GM21723 (cell line): ENCODE data around the gene ASPHD1.
"Not testable (repeated sequence)": the region's sequence is repeated elsewhere in the genome, so short reads cannot be mapped to it uniquely, and the experiment has no call there.

Experiments used
- ATAC-seq: cut with Tn5 transposase; IDR thresholded peaks from one replicate; pipeline ENCODE4 v1.9.1; 2021; ENCODE audit warnings: mild to moderate bottlenecking, moderate library complexity; ENCODE audit not compliant: unreplicated experiment

The ASPHD1 gene, protein sequence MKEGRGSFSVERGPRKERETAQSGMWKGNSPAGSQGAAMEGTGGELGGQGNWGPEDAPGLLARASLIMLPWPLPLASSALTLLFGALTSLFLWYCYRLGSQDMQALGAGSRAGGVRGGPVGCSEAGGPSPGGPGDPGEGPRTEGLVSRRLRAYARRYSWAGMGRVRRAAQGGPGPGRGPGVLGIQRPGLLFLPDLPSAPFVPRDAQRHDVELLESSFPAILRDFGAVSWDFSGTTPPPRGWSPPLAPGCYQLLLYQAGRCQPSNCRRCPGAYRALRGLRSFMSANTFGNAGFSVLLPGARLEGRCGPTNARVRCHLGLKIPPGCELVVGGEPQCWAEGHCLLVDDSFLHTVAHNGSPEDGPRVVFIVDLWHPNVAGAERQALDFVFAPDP

DNA sequence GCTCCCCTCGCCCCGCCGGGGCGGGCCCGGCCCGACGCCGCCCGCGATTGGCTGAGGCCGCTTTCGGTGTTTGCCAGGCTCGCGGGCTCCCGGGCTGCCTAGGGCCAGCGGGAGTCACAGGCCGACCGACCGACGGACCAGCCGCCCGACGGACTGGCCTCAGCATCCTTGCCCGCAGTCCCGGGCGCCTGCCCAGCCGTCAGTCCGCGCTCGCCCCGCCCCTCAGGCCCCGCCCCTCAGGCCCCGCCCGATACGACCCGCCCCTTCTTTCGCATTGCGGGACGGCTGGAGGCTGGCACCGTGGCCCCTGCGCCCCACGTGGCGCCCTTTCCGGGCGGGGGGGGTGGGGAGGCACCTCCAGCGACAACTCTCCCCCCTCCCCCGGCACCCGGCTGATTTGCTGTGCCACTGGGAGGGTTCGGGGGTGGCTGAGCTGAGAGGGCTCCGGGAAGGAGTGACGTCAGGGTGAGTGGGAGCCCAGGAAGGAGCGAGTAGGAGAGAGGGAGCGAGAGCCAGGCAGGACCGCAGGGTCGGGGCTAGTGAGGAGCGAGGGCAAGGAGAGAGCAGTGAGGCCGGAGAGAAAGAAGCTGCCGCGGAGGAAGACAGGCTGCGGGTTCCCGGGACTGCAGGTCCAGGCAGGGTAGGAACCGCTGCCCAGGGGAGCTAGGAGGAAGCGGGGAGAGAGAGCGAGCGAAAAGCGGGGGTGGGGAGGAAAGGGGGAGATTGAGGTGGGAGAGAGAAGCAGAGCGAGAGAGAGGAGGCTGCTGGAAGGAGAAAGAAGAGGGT, at the start of gene ASPHD1:
ASPHD1 (plus strand) TSS at position 387 of the 786 bp plus-strand sequence. CDS start 484 bp downstream, outside the sequence.
- peak; percentile 74 for ATAC-seq

DNA sequence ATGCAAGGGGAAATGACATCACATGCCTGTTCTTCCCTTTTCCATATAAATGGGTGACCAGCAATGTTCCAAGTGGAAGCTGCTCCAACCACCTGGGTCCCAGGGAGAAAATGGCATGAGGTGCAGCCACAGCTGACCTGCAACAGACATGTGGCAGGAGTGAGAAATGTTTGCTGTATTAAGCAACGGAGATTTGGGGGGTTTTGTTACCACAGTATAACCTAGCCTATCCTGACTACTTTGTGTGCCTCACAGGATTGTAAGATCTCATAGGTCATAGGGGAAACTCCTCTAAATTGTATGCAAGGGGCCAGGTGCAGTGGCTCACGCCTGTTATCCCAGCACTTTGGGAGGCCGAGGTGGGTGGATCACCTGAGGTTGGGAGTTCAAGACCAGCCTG, 49.3 kb upstream of the ASPHD1 start:
- no peak for ATAC-seq

DNA sequence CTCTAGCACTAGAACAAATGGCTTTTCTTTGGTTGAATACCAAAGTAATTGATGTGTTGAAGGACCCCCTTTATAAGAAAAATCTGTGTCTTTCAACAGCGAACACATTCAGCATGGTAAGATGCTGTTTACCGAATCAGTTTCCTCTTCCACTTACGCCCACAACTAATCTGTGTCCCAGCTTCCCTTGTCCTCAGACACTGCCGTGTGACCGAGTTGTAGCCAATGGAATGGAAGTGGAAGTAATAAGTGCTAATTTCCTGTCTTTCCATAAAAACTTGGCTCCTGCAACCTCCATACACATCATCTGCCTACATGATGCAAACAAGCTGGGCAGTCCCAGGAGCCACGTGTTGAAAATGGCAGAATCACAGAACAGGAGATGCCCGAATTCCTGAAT, 47.6 kb upstream of the ASPHD1 start:
- no peak for ATAC-seq

DNA sequence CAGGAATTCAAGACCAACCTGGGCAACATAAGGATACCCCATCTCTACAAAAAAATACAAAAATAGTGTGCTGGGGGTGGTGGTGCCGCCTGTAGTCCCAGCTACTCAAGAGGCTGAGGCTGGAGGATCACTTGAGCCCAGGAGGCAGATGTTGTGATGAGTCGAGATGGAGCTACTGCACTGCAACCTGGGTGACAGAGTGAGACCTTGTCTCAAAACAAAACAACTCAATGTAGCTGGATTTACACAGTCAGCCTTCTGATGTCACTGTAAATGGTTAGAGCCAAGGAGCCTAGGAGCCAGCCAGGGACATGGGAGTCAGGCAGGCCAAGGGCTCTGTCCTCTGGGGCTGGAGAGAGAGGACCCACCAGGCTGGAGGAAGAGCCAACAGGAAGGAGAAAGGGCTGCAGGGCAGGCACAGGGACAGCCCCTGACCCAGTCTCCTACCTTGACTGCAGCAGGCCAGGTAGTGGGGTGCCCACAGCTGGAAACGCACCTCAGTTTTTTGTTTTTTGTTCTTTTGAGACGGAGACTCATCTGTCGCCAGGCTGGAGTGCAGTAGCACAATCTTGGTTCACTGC, 45.7 kb upstream of the ASPHD1 start:
- no peak for ATAC-seq

DNA sequence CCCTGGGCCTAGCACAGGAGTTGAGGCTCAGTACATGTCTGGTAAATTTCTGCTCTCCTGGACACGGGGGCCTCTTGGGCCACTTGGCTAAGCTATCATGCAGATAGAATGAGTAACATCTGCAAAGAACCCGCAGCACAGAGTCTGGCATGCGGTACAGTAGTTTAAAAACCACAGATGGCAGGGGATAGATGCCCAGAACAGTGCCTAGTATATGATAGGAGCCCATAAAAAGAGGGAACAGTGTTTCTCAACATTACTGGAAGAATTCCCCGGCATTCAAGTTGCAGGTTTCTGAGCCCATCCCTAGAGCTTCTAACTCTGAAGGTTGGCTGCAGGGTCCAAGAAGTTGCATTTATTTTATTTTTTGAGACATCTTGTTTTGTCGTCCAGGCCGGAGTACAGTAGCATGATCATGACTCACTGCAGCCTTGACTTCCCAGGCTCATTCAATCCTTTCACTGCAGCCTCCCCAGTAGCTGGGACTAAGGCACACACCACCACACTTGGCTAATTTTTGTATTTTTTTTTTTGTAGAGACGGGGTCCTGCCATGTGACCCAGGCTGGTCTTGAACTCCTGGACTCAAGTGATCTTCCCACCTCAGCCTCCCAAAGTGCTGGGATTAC, 43.0 kb upstream of the ASPHD1 start:
- ATAC-seq: no peak

DNA sequence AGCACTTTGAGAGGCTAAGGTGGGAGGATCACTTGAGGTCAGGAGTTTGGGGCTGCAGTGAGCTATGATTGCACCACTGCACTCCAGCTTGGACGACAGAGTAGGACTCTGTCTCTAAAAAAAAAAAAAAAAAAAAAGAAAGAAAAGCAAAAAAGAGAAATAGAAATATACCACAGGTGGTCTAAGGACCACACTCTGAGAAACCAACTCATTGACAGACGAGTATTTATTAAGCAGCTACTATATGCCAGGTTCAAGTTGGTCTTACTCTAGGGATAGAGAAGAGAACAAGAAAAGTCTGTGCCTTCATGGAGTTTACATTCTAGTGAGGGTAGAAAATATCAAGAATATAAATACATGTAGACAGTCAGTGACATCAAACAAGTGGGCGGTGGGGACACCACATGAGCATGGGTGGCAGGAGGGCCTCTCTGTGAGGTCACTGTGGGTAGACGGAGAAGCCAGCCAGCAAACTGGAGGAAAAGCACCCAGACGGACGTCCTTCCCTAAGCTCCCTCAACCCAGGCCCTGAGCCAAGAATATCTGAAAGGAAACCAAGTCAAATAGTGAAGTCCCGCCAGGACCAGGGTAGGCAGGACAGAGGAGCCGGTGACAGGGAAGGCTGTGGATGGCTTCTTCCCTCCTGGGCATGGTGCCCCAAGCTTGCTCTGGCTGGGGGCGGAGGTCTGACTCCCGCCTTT, 42.0 kb upstream of the ASPHD1 start:
- no peak for ATAC-seq

DNA sequence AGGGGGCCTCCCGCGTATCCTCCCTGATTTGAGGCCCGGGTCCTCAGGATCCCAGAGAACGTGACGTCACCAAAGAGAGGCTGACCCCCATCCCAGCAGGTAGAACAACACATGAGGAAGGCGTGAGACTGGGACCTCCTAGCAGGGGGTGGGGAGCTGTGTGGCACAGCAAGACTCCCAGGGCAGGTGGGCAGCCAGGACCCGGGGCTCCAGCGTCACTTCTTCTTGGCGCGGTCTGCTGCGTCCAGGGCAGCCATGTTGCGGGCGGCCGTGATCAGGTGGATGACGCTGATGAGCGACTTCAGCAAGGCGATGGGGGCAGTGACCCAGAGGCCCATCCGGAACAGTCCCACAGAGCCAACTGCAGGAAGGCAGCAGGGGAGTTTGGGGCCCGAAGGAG, 41.3 kb upstream of the ASPHD1 start:
- no peak for ATAC-seq

DNA sequence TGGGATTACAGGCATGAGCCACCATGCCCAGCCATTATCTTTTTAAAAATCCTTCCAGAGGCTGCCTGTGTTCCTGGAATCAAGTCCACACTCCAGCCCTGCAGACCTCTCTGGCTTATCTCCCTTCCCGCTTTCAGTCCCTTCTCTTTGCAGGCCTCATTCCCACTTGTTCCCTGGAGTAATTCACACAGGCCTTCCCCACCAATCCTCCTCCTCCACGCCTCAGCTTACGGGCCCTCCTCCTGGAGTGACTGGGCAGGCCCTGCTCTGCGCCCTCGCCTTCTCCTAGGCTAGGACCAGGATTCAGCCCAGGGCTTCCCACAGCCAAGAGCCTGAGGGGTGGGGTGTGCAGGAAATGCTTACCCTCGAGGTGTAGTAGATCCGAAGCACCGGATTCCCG, 40.1 kb upstream of the ASPHD1 start:
- ATAC-seq: no peak

DNA sequence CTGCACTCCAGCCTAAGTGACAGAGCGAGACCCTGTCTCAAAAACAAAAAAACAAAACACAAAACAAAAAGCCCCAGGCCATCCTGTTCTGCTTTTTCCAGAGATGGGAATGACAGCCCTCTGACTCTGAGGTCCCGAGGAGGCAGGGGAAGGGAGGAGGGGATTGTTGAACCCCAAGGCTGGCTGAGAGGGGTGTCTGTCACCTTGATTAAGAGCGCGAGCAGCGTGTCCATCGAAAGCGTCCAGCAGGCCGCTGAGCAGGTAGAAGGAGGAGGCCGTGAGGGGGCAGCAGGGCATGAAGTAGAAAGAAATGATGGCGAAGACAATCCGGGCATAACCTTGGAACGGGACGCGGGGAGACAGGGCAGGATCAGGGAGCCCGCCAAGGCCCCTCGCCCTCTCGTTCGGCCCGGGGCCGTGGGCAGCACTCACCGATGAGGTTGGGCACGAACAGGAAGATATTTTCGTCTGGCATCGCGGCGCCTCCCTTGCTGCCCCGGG, 37.9 kb upstream of the ASPHD1 start:
- ATAC-seq: peak; percentile 15

DNA sequence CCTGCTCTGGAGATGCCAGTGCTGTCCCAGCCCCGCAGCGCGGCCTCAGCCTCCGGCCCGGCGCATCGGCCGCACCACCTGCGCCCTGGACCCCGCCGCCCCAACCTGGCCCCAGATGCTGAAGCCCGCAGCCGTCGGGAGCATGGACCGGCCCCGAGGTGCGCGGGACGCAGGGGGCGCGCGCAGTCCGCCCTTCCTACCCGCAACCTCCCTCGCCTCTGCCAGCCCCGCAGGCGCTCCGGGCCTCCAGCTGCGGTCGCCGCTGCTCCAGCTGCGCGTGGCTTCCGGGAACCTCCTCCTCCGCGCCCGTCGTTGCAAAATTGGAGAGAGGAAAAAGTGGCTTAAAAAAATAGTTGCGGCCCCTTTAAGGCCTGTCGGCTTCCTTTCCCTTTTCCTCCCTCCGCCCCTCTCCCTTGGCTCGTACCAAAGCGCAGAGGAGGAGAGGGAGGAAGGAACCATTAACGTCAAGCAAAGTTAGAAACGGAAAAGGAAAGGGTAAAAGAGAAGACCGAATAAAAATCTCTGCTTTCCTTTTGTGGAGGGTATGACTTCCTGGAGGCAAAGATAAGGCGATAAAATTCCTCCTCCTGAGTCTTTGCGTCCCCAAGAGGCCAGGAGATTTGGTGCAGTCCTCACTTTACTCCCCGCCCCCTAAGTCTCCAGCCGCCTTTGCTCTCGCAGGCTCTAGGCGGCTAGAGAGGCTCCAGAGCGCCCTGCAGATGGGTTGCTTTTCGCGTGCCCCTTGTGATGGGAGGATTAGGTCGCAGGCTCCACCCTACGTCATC, 37.2 kb upstream of the ASPHD1 start, which contains the start of gene CDIPT:
CDIPT (minus strand) TSS at position 343 of the 785 bp plus-strand sequence. CDS start 369 bp downstream, outside the sequence.
- ATAC-seq: peak; percentile 90

DNA sequence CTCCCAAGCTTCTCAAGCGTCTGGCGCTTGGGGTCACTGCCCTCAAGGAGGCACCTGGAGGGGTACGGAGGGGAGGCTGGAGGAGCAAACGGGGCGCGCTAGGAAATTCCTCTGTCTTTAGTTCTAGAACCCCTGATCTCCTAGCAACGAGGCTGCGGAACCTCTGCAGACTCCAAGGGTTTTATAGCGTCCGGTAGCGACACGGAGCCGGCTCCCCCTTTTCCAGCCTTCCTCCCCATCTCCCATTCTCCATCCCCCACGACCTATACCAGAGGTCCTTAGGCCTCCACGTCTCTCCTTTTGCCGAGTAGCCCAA, 36.7 kb upstream of the ASPHD1 start:
- ATAC-seq: no peak

DNA sequence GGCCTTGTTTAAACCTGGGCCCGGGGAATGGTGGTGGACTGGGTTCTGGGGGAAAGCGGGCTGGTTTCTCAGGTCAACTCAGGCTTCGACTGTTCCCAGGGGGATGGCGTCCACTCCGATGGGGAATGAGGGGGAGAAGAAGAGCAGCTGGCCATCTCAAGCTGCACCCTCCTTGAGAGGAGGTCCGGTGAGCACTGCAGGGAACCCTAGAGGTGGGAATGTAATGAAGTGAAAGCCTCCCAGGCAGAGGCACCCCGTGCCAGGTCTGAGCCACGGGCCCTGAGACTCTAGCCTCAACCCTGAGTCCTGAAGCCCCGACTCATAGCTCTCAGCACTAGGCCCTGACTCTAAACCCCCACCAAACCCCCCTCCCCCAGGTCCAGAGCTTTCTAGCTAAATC, 36.1 kb upstream of the ASPHD1 start:
- ATAC-seq: no peak

DNA sequence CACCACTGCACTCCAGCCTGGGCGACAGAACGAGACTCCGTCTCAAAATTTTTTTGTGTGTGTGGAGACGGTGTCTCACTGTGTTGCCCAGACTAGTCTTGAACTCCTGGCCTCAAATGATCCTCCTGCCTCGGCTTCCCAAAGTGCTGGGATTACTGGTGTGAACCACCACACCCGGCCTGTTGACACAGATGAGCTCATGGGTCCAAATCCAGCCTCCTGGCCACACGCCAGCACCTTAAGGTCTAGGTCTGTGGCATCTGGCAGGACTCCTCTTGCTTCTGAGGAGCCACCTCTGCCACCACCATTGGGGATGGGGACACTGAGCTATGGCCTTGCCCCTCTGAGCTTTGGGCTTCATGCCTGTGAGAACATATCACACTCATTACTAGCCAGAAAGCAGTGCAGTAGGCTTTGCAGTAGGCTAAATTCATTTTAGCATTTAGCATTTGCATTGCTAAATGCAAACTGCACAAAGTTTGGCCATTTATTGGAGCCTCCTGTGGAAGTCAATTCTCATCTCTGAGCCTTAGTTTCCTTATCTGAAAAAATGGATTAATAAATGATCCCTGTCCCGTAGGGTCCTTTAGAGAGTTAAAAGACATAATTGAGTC, 31.8 kb upstream of the ASPHD1 start:
- no peak for ATAC-seq

DNA sequence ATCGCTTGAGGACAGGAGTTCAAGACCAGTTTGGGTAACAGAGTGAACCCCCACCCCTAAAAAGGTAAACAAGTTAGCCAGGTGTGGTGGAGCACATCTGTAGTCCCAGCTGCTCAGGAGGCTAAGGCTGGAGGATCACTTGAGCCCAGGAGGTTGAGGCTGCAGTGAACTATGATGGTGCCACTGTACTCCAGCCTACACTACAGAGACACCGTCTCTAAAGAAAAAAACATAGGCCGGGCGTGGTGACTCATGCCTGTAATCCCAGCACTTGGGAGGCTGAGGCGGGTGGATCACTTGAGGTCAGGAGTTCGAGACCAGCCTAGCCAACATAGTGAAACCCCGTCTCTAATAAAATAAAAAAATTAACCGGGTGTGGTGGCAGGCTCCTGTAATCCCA, 31.2 kb upstream of the ASPHD1 start:
- not testable (repeated sequence) for ATAC-seq

DNA sequence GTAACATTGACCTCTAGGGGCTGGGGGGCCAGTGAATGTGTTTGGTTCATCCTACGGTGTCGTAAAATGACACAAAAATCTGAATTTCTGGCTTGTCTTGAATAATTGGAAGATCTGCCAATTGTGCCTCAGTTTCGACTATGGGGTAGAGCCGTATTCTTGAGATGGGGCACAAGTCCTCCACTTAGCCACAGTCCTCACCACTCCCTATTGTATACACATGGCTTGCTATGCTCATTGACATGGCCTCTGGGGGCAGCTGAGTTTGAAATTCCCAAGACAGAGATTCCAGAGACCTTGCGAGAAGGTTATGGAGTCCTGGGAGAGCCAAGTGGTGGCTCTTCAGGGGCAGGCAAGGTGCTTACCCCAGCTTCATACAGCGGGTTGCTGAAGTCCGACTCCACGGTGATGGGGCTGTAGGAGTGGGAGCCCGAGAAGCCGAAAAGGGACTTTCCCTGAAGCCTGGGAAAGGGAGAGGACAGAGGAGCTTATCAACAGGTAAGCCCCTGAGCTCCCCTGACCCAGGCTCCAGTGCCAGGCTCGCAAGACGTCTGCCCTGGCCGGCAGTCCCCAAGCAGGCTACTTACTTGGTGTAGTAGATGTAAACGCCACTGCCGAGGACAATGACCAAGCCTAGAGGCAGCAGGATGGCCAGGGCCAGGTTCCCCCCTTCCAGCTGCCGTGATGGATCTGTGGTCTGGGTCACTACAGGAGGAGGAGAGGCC, 28.3 kb upstream of the ASPHD1 start:
- no peak for ATAC-seq

DNA sequence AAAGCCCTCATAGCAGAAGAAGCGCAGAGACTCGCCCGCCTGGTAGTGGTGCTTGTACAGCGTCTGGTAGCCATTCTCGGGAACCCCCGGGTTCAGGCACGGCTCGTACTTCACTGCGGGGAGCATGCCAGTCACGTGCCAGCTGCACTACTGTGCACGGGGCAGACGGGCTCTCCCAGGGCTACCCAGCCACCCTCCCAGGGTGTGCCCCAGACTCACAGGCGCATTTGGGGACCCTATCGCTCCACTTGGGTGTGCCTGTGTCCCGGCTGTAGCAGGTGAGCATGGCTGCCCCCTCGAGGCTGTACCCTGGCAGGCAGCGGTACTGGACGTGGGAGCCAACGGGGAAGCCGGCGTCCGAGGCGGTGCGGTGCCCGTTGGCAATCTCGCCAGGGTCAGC, 27.0 kb upstream of the ASPHD1 start:
- no peak for ATAC-seq

DNA sequence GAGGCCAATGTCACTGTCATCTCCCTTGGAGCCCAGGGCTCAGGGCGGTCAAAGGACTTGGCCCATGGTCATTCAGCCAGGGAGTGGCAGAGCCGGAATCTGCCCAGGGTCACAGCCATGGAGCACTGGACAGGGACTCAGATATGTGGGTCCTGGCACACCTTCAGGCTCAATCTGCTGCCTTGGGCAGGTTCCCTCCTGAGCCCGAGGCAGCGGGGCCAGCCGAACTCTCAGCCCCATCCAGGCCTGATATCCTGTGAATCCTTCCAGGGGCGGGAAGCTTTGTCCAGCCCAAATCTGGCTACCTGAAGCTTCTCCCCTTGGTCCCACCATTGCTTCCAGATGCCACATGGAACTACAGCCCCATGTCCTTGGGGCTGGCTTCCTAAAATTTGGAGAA, 25.1 kb upstream of the ASPHD1 start:
- ATAC-seq: no peak

DNA sequence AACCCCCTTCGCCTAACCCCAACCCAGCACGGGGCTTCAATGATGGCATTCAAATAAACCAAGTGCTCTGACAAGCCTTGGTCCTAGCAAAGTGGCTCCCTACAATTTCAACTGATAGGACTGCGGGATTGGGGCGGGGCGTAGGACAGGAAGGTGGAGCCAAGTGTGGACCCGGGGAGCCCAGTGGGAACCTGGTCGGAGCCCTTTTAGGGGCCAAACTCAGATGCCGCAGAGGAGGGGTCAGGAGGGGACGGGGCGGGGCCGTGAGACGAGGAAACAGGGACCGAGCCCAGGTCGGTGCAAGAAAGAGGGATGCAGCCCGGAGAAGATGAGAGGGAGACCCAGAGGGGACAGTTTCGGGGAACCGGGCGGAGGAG, 24.1 kb upstream of the ASPHD1 start:
- no peak for ATAC-seq
